ENCODE measurements around the gene TFCP2L1. TPM values are rescaled to one million over a fixed set of nuclear protein-coding genes. Genes with fewer than 3 reads are reported as not detected.
"Not testable (repeated sequence)": the region's sequence is repeated elsewhere in the genome, so short reads cannot be mapped to it uniquely, and the experiment has no call there.

The TFCP2L1 gene
- total RNA-seq, 1 experiment from 2014 or later: 2.4 TPM

DNA sequence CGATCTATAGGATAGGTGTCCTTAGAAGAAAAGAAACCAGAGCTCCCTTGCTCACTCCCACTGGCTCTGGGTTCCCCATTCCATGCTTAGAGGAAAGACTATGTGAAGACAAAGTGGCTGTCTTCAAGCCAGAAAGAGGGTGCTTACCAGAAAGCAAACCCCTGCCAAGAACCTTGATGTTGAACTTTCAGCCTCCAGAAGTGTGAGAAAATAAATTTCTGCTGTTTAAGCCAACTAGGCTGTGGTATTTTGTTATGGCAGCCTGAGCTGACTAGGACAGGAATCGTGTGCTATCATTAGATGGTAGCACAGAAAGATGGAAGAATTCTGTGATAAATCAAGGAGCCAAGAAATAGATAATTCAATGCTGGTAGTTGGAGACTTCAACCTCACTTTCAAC lies 19.9 kb upstream of the TFCP2L1 start:
- no peak for ATAC-seq
- no TSS peak for BruUV-seq (replicated peaks)

DNA sequence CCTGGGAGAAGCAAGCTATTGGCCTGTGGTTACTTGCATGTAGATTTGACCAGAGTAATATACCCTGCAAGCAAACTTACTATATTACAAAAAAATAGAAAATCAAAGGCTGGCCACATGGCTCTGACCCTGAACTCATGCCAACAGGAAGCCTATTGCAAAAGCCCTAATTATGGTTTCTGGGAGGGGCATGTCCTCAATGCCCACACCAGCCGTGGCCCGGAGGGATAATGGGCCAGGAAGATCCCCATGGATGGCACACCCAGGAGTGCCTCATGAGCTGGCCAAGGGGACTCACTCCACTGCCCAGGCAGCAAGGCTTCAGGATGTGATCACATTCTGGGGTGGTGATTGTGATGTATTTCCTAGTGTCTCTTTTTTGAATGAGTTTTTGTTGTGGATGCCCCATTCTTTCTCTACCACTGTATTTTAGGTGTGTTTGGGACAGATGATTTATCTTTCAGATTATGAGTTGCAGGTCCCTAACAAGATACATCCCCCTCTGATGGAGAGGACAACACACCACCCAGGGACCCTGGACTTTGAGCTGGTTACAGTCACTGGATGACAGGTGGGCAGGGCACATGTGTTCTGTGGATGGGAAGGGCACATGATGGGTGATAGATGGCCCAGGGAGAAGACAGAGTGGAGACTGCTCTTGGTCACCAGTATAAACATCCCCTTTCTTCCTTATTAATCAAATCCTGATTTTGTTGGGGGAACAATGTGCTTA lies 18.7 kb upstream of the TFCP2L1 start:
- BruUV-seq (replicated peaks): no TSS peak
- ChIA-PET CTCF (no interaction called here), POLR2A (ENCODE audit: unreplicated experiment) (no interaction called here)
- Histone ChIP-seq H2AFZ (ENCODE audit: low read length) (no peak overlapping the region), H3F3A (ENCODE audit: low read length, unreplicated experiment) (no peaks in the 10 kb centered on the region), H3K9ac (ENCODE audit: low read length) (no peak overlapping the region), H3K36me3 (ENCODE audit: low read depth, low read length) (no peaks in the 10 kb centered on the region), H3K79me2 (ENCODE audit: low read length) (no peaks in the 10 kb centered on the region), H4K20me1 (ENCODE audit: low read length) (no peaks in the 10 kb centered on the region), H3K27me3 (ENCODE audit: low read length) (peaks cover 23% of the 10 kb centered on the region), H3K9me2 (replicated peaks; ENCODE audit: low read length) (no peaks in the 10 kb centered on the region), H3K4me3 (ENCODE audit: low read length) (no peak overlapping the region), H3K27ac (ENCODE audit: low read length) (no peak overlapping the region), H3K9me3 (ENCODE audit: low read length) (no peaks in the 10 kb centered on the region), H3K4me1 (ENCODE audit: insufficient read depth, low read length) (no peaks in the 10 kb centered on the region), H3K4me2 (ENCODE audit: low read length) (no peak overlapping the region)
- intact Hi-C loops (cut with micrococcal nuclease): no loop called here
- ATAC-seq (no peak), DNase-seq (no peak)
- TF ChIP-seq EZH2 (IDR thresholded peaks at IDR 0.05; ENCODE audit: low read length, unreplicated experiment) (no peak), EZH2phosphoT487 (IDR thresholded peaks at IDR 0.05; ENCODE audit: borderline replicate concordance, low read length) (no peak)
- TF ChIP-seq, protein P1, sequence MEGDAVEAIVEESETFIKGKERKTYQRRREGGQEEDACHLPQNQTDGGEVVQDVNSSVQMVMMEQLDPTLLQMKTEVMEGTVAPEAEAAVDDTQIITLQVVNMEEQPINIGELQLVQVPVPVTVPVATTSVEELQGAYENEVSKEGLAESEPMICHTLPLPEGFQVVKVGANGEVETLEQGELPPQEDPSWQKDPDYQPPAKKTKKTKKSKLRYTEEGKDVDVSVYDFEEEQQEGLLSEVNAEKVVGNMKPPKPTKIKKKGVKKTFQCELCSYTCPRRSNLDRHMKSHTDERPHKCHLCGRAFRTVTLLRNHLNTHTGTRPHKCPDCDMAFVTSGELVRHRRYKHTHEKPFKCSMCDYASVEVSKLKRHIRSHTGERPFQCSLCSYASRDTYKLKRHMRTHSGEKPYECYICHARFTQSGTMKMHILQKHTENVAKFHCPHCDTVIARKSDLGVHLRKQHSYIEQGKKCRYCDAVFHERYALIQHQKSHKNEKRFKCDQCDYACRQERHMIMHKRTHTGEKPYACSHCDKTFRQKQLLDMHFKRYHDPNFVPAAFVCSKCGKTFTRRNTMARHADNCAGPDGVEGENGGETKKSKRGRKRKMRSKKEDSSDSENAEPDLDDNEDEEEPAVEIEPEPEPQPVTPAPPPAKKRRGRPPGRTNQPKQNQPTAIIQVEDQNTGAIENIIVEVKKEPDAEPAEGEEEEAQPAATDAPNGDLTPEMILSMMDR (conservative IDR thresholded peaks at IDR 0.05; ENCODE audit: low read depth, low read length): no peak

More for the DNA sequence above, 19.9 kb upstream of the TFCP2L1 start:
- Histone ChIP-seq H2AFZ (ENCODE audit: low read length) (no peak overlapping the region), H3F3A (ENCODE audit: low read length, unreplicated experiment) (no peaks in the 10 kb centered on the region), H3K9me2 (replicated peaks; ENCODE audit: low read length) (no peaks in the 10 kb centered on the region), H3K4me2 (ENCODE audit: low read length) (no peak overlapping the region), H3K9me3 (ENCODE audit: low read length) (no peaks in the 10 kb centered on the region), H3K27me3 (ENCODE audit: low read length) (peaks cover 28% of the 10 kb centered on the region), H3K27ac (ENCODE audit: low read length) (no peak overlapping the region), H3K9ac (ENCODE audit: low read length) (no peak overlapping the region), H3K79me2 (ENCODE audit: low read length) (no peaks in the 10 kb centered on the region), H4K20me1 (ENCODE audit: low read length) (no peaks in the 10 kb centered on the region), H3K4me3 (ENCODE audit: low read length) (no peak overlapping the region), H3K36me3 (ENCODE audit: low read depth, low read length) (no peaks in the 10 kb centered on the region), H3K4me1 (ENCODE audit: insufficient read depth, low read length) (no peaks in the 10 kb centered on the region)
- intact Hi-C loops (cut with micrococcal nuclease): no loop called here
- no peak for DNase-seq
- ChIA-PET CTCF (no interaction called here), POLR2A (ENCODE audit: unreplicated experiment) (no interaction called here)
- TF ChIP-seq, protein P1 (conservative IDR thresholded peaks at IDR 0.05; ENCODE audit: low read depth, low read length): no peak
- TF ChIP-seq EZH2phosphoT487 (IDR thresholded peaks at IDR 0.05; ENCODE audit: borderline replicate concordance, low read length): no peak
- TF ChIP-seq EZH2 (IDR thresholded peaks at IDR 0.05; ENCODE audit: low read length, unreplicated experiment): no peak

GRCh38 chr2:121301190-121301589 lies 16.2 kb upstream of the TFCP2L1 start:
- H3K9me3 ChIP-seq (ENCODE audit: low read length); H3K27ac ChIP-seq (ENCODE audit: low read length); H3F3A ChIP-seq (ENCODE audit: low read length, unreplicated experiment); H3K4me2 ChIP-seq (ENCODE audit: low read length); H3K9ac ChIP-seq (ENCODE audit: low read length); POLR2A ChIA-PET (ENCODE audit: unreplicated experiment); ATAC-seq; H2AFZ ChIP-seq (ENCODE audit: low read length); H3K79me2 ChIP-seq (ENCODE audit: low read length); H4K20me1 ChIP-seq (ENCODE audit: low read length); H3K9me2 ChIP-seq (replicated peaks; ENCODE audit: low read length); H3K36me3 ChIP-seq (ENCODE audit: low read depth, low read length); DNase-seq; H3K4me3 ChIP-seq (ENCODE audit: low read length); CTCF ChIA-PET; H3K4me1 ChIP-seq (ENCODE audit: insufficient read depth, low read length); H3K27me3 ChIP-seq (ENCODE audit: low read length); BruUV-seq (replicated peaks); intact Hi-C loops (cut with micrococcal nuclease): not testable (repeated sequence)
